ENCODE measurements around the gene SPEN.

Gene SPEN

GRCh38 chr1:15948595-15949452 is 101.3 kb downstream of the SPEN start:
- in situ Hi-C loops (cut with HindIII; ENCODE audit: low pct_ligation_motif_present, low sequenced_read_pairs), result no loop called here
- TF ChIP-seq CTCF (IDR thresholded peaks at IDR 0.05; ENCODE audit: low read depth, low read length, missing control alignments), result peak; percentile 25
- peak; percentile 95 for DNase-seq
- Histone ChIP-seq H3K27me3 (replicated peaks) (no peaks in the 10 kb centered on the region), H3K4me3 (ENCODE audit: low read depth, low read length) (no peak overlapping the region), H3K36me3 (replicated peaks) (peaks cover 32% of the 10 kb centered on the region), H3K27ac (peak overlapping the region; percentile 100)

- Histone ChIP-seq H3K4me3 (ENCODE audit: low read depth, low read length) (peak overlapping the region; percentile 35), H3K36me3 (replicated peaks) (peaks cover 24% of the 10 kb centered on the region), H3K27ac (peak overlapping the region; percentile 100), H3K27me3 (replicated peaks) (no peaks in the 10 kb centered on the region)
- TF ChIP-seq CTCF (IDR thresholded peaks at IDR 0.05; ENCODE audit: low read depth, low read length, missing control alignments), result no peak
- in situ Hi-C loops (cut with HindIII; ENCODE audit: low pct_ligation_motif_present, low sequenced_read_pairs), result no loop called here
- DNase-seq, result peak; percentile 97
These were observed 102.1 kb downstream of the SPEN start for GRCh38 chr1:15949453-15950245.

- no peaks in the 10 kb centered on the region for H3K27me3 ChIP-seq (replicated peaks)
- TF ChIP-seq CTCF (IDR thresholded peaks at IDR 0.05; ENCODE audit: low read depth, low read length, missing control alignments), result no peak
- H3K27ac ChIP-seq, result peak overlapping the region; percentile 100
- peaks cover 20% of the 10 kb centered on the region for H3K36me3 ChIP-seq (replicated peaks)
- no peak for DNase-seq
- H3K4me3 ChIP-seq (ENCODE audit: low read depth, low read length), result no peak overlapping the region
- in situ Hi-C loops (cut with HindIII; ENCODE audit: low pct_ligation_motif_present, low sequenced_read_pairs), result no loop called here
These were observed 102.8 kb downstream of the SPEN start for GRCh38 chr1:15950302-15950701.

- H3K4me3 ChIP-seq (ENCODE audit: low read depth, low read length), result no peak overlapping the region
- DNase-seq, result no peak
- in situ Hi-C loops (cut with HindIII; ENCODE audit: low pct_ligation_motif_present, low sequenced_read_pairs), result no loop called here
These were observed 103.3 kb downstream of the SPEN start for GRCh38 chr1:15950763-15951295.

More at GRCh38 chr1:15950763-15951295, 103.3 kb downstream of the SPEN start:
- peak overlapping the region; percentile 100 for H3K27ac ChIP-seq
- H3K27me3 ChIP-seq (replicated peaks), result no peaks in the 10 kb centered on the region
- no peak for TF ChIP-seq CTCF (IDR thresholded peaks at IDR 0.05; ENCODE audit: low read depth, low read length, missing control alignments)
- H3K36me3 ChIP-seq (replicated peaks), result peaks cover 17% of the 10 kb centered on the region
